Central memory CD8-positive, alpha-beta T cell (primary cell): ENCODE measurements around the gene LAMTOR3.

Source experiments
- ATAC-seq: fragments of 150-1000 bp; cut with Tn5 transposase; replicated peaks from 2 replicates; pipeline ENCODE4 v1.10.0; 2022; ENCODE audit warnings: mild to moderate bottlenecking, moderate FRiP score, moderate number of reproducible peaks; ENCODE audit not compliant: poor library complexity, severe bottlenecking; ENCODE audit errors: extremely low read depth
- DNase-seq, 2 donors: peaks; one replicate each; pipeline ENCODE4 v3.0.0; 2021; ENCODE audit warnings: low spot score in 2 of 2
- H3K27ac Mint-ChIP-seq: one replicate; pipeline ENCODE4 v1.8.0; 2022; ENCODE audit warnings: low read depth, mild to moderate bottlenecking, moderate library complexity, mixed read lengths
- H3K27me3 Mint-ChIP-seq: one replicate; pipeline ENCODE4 v1.8.0; 2022; ENCODE audit warnings: mixed read lengths
- H3K36me3 Mint-ChIP-seq: one replicate; pipeline ENCODE4 v1.8.0; 2022; ENCODE audit warnings: mild to moderate bottlenecking, moderate library complexity, mixed read lengths; ENCODE audit not compliant: insufficient read depth
- H3K4me1 Mint-ChIP-seq: one replicate; pipeline ENCODE4 v1.8.0; 2022; ENCODE audit warnings: mixed read lengths
- H3K4me3 Mint-ChIP-seq: one replicate; pipeline ENCODE4 v1.8.0; 2022; ENCODE audit warnings: mild to moderate bottlenecking, moderate library complexity, mixed read lengths
- H3K9me3 Mint-ChIP-seq: one replicate; pipeline ENCODE4 v1.8.0; 2022; ENCODE audit warnings: mixed read lengths

The LAMTOR3 gene

GRCh38 chr4:99886146-99886545 is 8.1 kb downstream of the LAMTOR3 start:
- Mint-ChIP-seq H3K27me3 (no peaks in the 10 kb centered on the region), H3K36me3 (peaks cover 14% of the 10 kb centered on the region), H3K27ac (no peak overlapping the region), H3K4me3 (no peak overlapping the region), H3K4me1 (peaks cover 11% of the 10 kb centered on the region), H3K9me3 (no peaks in the 10 kb centered on the region)
- ATAC-seq, result no peak
- no peak for DNase-seq

- H3K9me3 Mint-ChIP-seq, result no peaks in the 10 kb centered on the region
- DNase-seq (no peak), ATAC-seq (no peak)
- H3K27ac Mint-ChIP-seq, result no peak overlapping the region
- H3K4me3 Mint-ChIP-seq, result no peak overlapping the region
- H3K27me3 Mint-ChIP-seq, result no peaks in the 10 kb centered on the region
- peaks cover 7% of the 10 kb centered on the region for H3K4me1 Mint-ChIP-seq
- H3K36me3 Mint-ChIP-seq, result peaks cover 17% of the 10 kb centered on the region
These were observed 8.5 kb downstream of the LAMTOR3 start for GRCh38 chr4:99885687-99886086.

GRCh38 chr4:99885063-99885664 is 9.1 kb downstream of the LAMTOR3 start:
- Mint-ChIP-seq H3K36me3 (peaks cover 23% of the 10 kb centered on the region), H3K4me1 (peaks cover 7% of the 10 kb centered on the region), H3K4me3 (no peak overlapping the region), H3K27me3 (no peaks in the 10 kb centered on the region), H3K9me3 (no peaks in the 10 kb centered on the region), H3K27ac (no peak overlapping the region)
- ATAC-seq (no peak), DNase-seq (no peak)

- no peaks in the 10 kb centered on the region for H3K9me3 Mint-ChIP-seq
- no peaks in the 10 kb centered on the region for H3K27me3 Mint-ChIP-seq
- H3K4me3 Mint-ChIP-seq, result no peak overlapping the region
- H3K36me3 Mint-ChIP-seq, result peaks cover 32% of the 10 kb centered on the region
- DNase-seq (no peak), ATAC-seq (no peak)
- no peaks in the 10 kb centered on the region for H3K4me1 Mint-ChIP-seq
- no peak overlapping the region for H3K27ac Mint-ChIP-seq
These were observed 14.8 kb downstream of the LAMTOR3 start for GRCh38 chr4:99879458-99879857.

GRCh38 chr4:99878604-99879003 is 15.6 kb downstream of the LAMTOR3 start:
- Mint-ChIP-seq H3K27me3 (no peaks in the 10 kb centered on the region), H3K36me3 (peaks cover 31% of the 10 kb centered on the region), H3K9me3 (no peaks in the 10 kb centered on the region), H3K4me3 (no peak overlapping the region), H3K4me1 (no peaks in the 10 kb centered on the region), H3K27ac (no peak overlapping the region)
- ATAC-seq (no peak), DNase-seq (no peak)

- Mint-ChIP-seq H3K36me3 (peaks cover 30% of the 10 kb centered on the region), H3K27ac (no peak overlapping the region), H3K9me3 (no peaks in the 10 kb centered on the region)
These were observed 17.3 kb downstream of the LAMTOR3 start for GRCh38 chr4:99876946-99877345.

GRCh38 chr4:99875071-99875470 is 19.2 kb downstream of the LAMTOR3 start:
- Mint-ChIP-seq H3K27me3 (no peaks in the 10 kb centered on the region), H3K36me3 (peaks cover 14% of the 10 kb centered on the region), H3K4me3 (no peak overlapping the region), H3K9me3 (no peaks in the 10 kb centered on the region), H3K4me1 (no peaks in the 10 kb centered on the region), H3K27ac (no peak overlapping the region)
- DNase-seq (no peak), ATAC-seq (no peak)

More at GRCh38 chr4:99876946-99877345, 17.3 kb downstream of the LAMTOR3 start:
- ATAC-seq (no peak), DNase-seq (no peak)
- H3K27me3 Mint-ChIP-seq, result no peaks in the 10 kb centered on the region
- H3K4me3 Mint-ChIP-seq, result no peak overlapping the region
- H3K4me1 Mint-ChIP-seq, result no peaks in the 10 kb centered on the region

- H3K4me3 Mint-ChIP-seq, result no peak overlapping the region
- DNase-seq (no peak), ATAC-seq (no peak)
- H3K4me1 Mint-ChIP-seq, result no peaks in the 10 kb centered on the region
- H3K27me3 Mint-ChIP-seq, result no peaks in the 10 kb centered on the region
- H3K27ac Mint-ChIP-seq, result no peak overlapping the region
- no peaks in the 10 kb centered on the region for H3K9me3 Mint-ChIP-seq
- peaks cover 1% of the 10 kb centered on the region for H3K36me3 Mint-ChIP-seq
These were observed 21.7 kb downstream of the LAMTOR3 start for GRCh38 chr4:99872570-99872969.

- no peak overlapping the region for H3K4me3 Mint-ChIP-seq
- no peaks in the 10 kb centered on the region for H3K9me3 Mint-ChIP-seq
- H3K36me3 Mint-ChIP-seq, result peaks cover 23% of the 10 kb centered on the region
- H3K27ac Mint-ChIP-seq, result no peak overlapping the region
- H3K27me3 Mint-ChIP-seq, result no peaks in the 10 kb centered on the region
- ATAC-seq (no peak), DNase-seq (no peak)
- H3K4me1 Mint-ChIP-seq, result no peaks in the 10 kb centered on the region
These were observed 26.1 kb downstream of the LAMTOR3 start for GRCh38 chr4:99868126-99868596.

GRCh38 chr4:99863804-99864203 is 30.4 kb downstream of the LAMTOR3 start:
- H3K27me3 Mint-ChIP-seq, result no peaks in the 10 kb centered on the region
- no peaks in the 10 kb centered on the region for H3K9me3 Mint-ChIP-seq
- DNase-seq, result no peak
- H3K4me1 Mint-ChIP-seq, result peaks cover 5% of the 10 kb centered on the region
- no peak overlapping the region for H3K27ac Mint-ChIP-seq
- no peak for ATAC-seq
- H3K4me3 Mint-ChIP-seq, result no peak overlapping the region
- peaks cover 25% of the 10 kb centered on the region for H3K36me3 Mint-ChIP-seq

GRCh38 chr4:99861120-99861905 is 32.9 kb downstream of the LAMTOR3 start:
- no peak for ATAC-seq
- peaks cover 22% of the 10 kb centered on the region for H3K36me3 Mint-ChIP-seq
- H3K27ac Mint-ChIP-seq, result no peak overlapping the region
- no peak for DNase-seq
- H3K27me3 Mint-ChIP-seq, result no peaks in the 10 kb centered on the region
- no peaks in the 10 kb centered on the region for H3K9me3 Mint-ChIP-seq
- peaks cover 7% of the 10 kb centered on the region for H3K4me1 Mint-ChIP-seq
- no peak overlapping the region for H3K4me3 Mint-ChIP-seq

GRCh38 chr4:99860521-99860920 is 33.7 kb downstream of the LAMTOR3 start:
- H3K9me3 Mint-ChIP-seq, result no peaks in the 10 kb centered on the region
- ATAC-seq (no peak), DNase-seq (no peak)
- peaks cover 15% of the 10 kb centered on the region for H3K36me3 Mint-ChIP-seq
- H3K27ac Mint-ChIP-seq, result no peak overlapping the region
- peaks cover 15% of the 10 kb centered on the region for H3K4me1 Mint-ChIP-seq
- no peak overlapping the region for H3K4me3 Mint-ChIP-seq
- H3K27me3 Mint-ChIP-seq, result no peaks in the 10 kb centered on the region

- H3K36me3 Mint-ChIP-seq, result peaks cover 9% of the 10 kb centered on the region
- H3K4me3 Mint-ChIP-seq, result no peak overlapping the region
- H3K9me3 Mint-ChIP-seq, result no peaks in the 10 kb centered on the region
- H3K27me3 Mint-ChIP-seq, result no peaks in the 10 kb centered on the region
- peaks cover 24% of the 10 kb centered on the region for H3K4me1 Mint-ChIP-seq
- no peak overlapping the region for H3K27ac Mint-ChIP-seq
- DNase-seq (no peak), ATAC-seq (no peak)
These were observed 34.6 kb downstream of the LAMTOR3 start for GRCh38 chr4:99859618-99860017.
